PC-3 (cell line): ENCODE data around the gene TEX2. TPM values are rescaled to one million over a fixed set of nuclear protein-coding genes. Genes with fewer than 3 reads are reported as not detected.

Source experiments
- ATAC-seq: fragments of 200-7000 bp; cut with Tn5 transposase; 2 replicates; pipeline ENCODE4 v1.9.1; 2020; ENCODE audit warnings: mild to moderate bottlenecking, moderate library complexity
- BruUV-seq: library from RNA; stranded (reverse); fragments of 400-500 nt; replicated peaks from 2 replicates; lab custom pipeline; 2021; lab: Mats Ljungman, UMichigan
- CTCF ChIA-PET: fragments of 300-600 bp; sonication (Branson Sonifier 250); formaldehyde crosslinking; loops from one replicate; lab custom pipeline; 2022; ENCODE audit warnings: antibody characterized with exemption; lab: Charles Lee
- POLR2A ChIA-PET: fragments of 300-600 bp; sonication (Branson Sonifier 250); formaldehyde crosslinking; loops from one replicate; lab custom pipeline; 2022; ENCODE audit warnings: antibody characterized with exemption; ENCODE audit not compliant: unreplicated experiment; lab: Charles Lee
- DNase-seq: peaks from one replicate; pipeline ENCODE4 v3.0.0-alpha.2; 2015
- H2AFZ ChIP-seq: fragments of 300-600 bp; sonication (generic); 2 replicates; pipeline ENCODE4 v1.6.0; 2016; ENCODE audit warnings: antibody characterized with exemption, low read length
- H3F3A ChIP-seq: fragments of 300-600 bp; sonication (generic); one replicate; pipeline ENCODE4 v1.6.0; 2017; ENCODE audit warnings: antibody characterized with exemption, low read length, control low read depth, mild to moderate bottlenecking; ENCODE audit not compliant: unreplicated experiment
- H3K27ac ChIP-seq: fragments of 300-600 bp; sonication (generic); 2 replicates; pipeline ENCODE4 v1.5.1; 2016; ENCODE audit warnings: mild to moderate bottlenecking, low read length
- H3K27me3 ChIP-seq: fragments of 300-600 bp; sonication (generic); 2 replicates; pipeline ENCODE4 v1.6.1; 2016; ENCODE audit warnings: low read length, mixed read lengths
- H3K36me3 ChIP-seq: fragments of 300-600 bp; sonication (generic); 2 replicates; pipeline ENCODE4 v1.6.1; 2016; ENCODE audit warnings: low read depth, mixed run types, low read length, mixed read lengths
- H3K4me1 ChIP-seq: fragments of 300-600 bp; sonication (generic); 2 replicates; pipeline ENCODE4 v1.5.1; 2016; ENCODE audit warnings: low read length; ENCODE audit not compliant: insufficient read depth
- H3K4me2 ChIP-seq: fragments of 300-600 bp; sonication (generic); 2 replicates; pipeline ENCODE4 v1.6.0; 2016; ENCODE audit warnings: low read length
- H3K4me3 ChIP-seq: fragments of 300-600 bp; sonication (generic); 2 replicates; pipeline ENCODE4 v1.5.1; 2016; ENCODE audit warnings: mild to moderate bottlenecking, low read length, mixed read lengths
- H3K79me2 ChIP-seq: fragments of 300-600 bp; sonication (generic); 2 replicates; pipeline ENCODE4 v1.6.1; 2017; ENCODE audit warnings: low read length, mixed read lengths
- H3K9ac ChIP-seq: fragments of 300-600 bp; sonication (generic); 2 replicates; pipeline ENCODE4 v1.6.0; 2016; ENCODE audit warnings: mild to moderate bottlenecking, low read length
- H3K9me2 ChIP-seq: fragments of 300-600 bp; sonication (generic); replicated peaks from 2 replicates; pipeline ENCODE4 v1.6.1; 2016; ENCODE audit warnings: mixed run types, low read length, mixed read lengths
- H3K9me3 ChIP-seq: fragments of 300-600 bp; sonication (generic); 2 replicates; pipeline ENCODE4 v1.6.1; 2016; ENCODE audit warnings: low read length, mixed read lengths
- H4K20me1 ChIP-seq: fragments of 300-600 bp; sonication (generic); 2 replicates; pipeline ENCODE4 v1.6.1; 2016; ENCODE audit warnings: low read length, mixed read lengths
- EZH2 ChIP-seq: fragments of 300-600 bp; sonication (generic); IDR thresholded peaks from one replicate; pipeline ENCODE4 v1.6.1; 2017; ENCODE audit warnings: antibody characterized with exemption, mild to moderate bottlenecking, low read length; ENCODE audit not compliant: unreplicated experiment
- EZH2phosphoT487 ChIP-seq: fragments of 300-600 bp; sonication (generic); IDR thresholded peaks from 2 replicates; pipeline ENCODE4 v1.6.1; 2018; ENCODE audit warnings: mild to moderate bottlenecking, antibody characterized with exemption, low read length, borderline replicate concordance
- intact Hi-C: fragments of 100-400 bp; cut with micrococcal nuclease; formaldehyde crosslinking; loops from 2 replicates; pipeline ENCODE4 v1.9.0; 2023
- total RNA-seq: library from RNA; depleted of rRNA; stranded (reverse); fragments of >200 nt; gene quantifications from 2 replicates; pipeline ENCODE4 v1.2.3, GENCODE V29; 2014
- TF ChIP-seq, protein P1 (sequence below): fragments of 300-600 bp; sonication (generic); conservative IDR thresholded peaks from 2 replicates; pipeline ENCODE4 v1.5.1; 2017; ENCODE audit warnings: antibody characterized with exemption, low read depth, mild to moderate bottlenecking, low read length

TEX2 gene
- total RNA-seq, 1 experiment from 2014 or later: 44.2 TPM

DNA sequence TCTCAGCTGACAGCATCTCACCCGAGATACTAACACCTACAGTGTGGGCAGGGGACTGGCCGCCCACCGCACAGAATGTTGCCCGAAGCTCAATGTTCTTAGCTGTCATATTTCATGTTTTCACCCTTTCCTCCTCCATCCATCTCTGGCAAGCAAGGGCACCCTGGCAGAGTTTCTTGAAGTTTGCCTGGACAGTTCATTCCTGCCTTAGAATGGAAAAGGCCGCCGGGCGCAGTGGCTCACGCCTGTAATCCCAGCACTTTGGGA is 37.6 kb upstream of the TEX2 start:
- H3F3A ChIP-seq: no peaks in the 10 kb centered on the region
- H3K79me2 ChIP-seq: no peaks in the 10 kb centered on the region
- no peak overlapping the region for H3K27ac ChIP-seq
- H3K4me3 ChIP-seq: no peak overlapping the region
- no peaks in the 10 kb centered on the region for H3K9me2 ChIP-seq
- H3K4me1 ChIP-seq: peaks cover 6% of the 10 kb centered on the region
- no peaks in the 10 kb centered on the region for H3K9me3 ChIP-seq
- TF ChIP-seq EZH2phosphoT487 (no peak), EZH2 (no peak)
- TF ChIP-seq, protein P1, sequence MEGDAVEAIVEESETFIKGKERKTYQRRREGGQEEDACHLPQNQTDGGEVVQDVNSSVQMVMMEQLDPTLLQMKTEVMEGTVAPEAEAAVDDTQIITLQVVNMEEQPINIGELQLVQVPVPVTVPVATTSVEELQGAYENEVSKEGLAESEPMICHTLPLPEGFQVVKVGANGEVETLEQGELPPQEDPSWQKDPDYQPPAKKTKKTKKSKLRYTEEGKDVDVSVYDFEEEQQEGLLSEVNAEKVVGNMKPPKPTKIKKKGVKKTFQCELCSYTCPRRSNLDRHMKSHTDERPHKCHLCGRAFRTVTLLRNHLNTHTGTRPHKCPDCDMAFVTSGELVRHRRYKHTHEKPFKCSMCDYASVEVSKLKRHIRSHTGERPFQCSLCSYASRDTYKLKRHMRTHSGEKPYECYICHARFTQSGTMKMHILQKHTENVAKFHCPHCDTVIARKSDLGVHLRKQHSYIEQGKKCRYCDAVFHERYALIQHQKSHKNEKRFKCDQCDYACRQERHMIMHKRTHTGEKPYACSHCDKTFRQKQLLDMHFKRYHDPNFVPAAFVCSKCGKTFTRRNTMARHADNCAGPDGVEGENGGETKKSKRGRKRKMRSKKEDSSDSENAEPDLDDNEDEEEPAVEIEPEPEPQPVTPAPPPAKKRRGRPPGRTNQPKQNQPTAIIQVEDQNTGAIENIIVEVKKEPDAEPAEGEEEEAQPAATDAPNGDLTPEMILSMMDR: no peak
- ChIA-PET CTCF (interaction anchor here (0.5 kb wide), 2 partner anchors 18 to 272 kb away, joined by 3 to 5 read pairs; no protein-coding TSS in a partner anchor), POLR2A (no interaction called here)
- DNase-seq (no peak), ATAC-seq (no peak)
- intact Hi-C loops: no loop called here
- no TSS peak for BruUV-seq
- H4K20me1 ChIP-seq: no peaks in the 10 kb centered on the region
- no peaks in the 10 kb centered on the region for H3K27me3 ChIP-seq
- no peak overlapping the region for H3K9ac ChIP-seq
- no peaks in the 10 kb centered on the region for H3K36me3 ChIP-seq
- no peak overlapping the region for H3K4me2 ChIP-seq
- peak overlapping the region; percentile 39; the same call in 1 of the 2 replicates for H2AFZ ChIP-seq

DNA sequence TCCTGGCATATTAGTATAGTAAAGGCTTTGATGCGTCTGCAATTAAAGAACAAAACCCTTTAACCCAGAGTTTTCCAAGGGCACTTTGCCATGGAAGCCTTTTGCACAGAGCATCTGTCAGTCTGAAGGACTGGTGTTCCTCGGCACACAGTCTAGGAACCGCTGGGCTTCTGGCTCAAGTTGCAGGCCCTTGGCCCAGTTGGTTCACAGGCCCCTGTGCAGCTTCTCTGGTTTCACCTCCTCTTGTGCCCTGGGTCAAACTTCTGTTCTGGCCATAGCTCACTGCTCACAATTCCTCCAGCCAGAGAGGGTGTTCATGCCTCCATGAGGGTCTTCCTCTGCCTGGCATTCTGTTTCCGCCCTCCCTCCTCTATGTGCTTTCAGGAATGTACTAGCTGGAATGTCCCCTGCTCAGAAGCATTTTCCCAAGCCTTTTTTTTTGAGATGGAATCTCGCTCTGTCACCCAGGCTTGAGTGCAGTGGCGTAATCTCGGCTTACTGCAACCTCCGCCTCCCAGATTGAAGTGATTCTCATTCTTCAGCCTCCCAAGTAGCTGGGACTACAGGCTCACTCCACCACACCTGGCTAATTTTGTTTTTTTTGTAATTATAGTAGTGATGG is 34.5 kb upstream of the TEX2 start:
- DNase-seq: no peak
- peaks cover 4% of the 10 kb centered on the region for H3K4me1 ChIP-seq

DNA sequence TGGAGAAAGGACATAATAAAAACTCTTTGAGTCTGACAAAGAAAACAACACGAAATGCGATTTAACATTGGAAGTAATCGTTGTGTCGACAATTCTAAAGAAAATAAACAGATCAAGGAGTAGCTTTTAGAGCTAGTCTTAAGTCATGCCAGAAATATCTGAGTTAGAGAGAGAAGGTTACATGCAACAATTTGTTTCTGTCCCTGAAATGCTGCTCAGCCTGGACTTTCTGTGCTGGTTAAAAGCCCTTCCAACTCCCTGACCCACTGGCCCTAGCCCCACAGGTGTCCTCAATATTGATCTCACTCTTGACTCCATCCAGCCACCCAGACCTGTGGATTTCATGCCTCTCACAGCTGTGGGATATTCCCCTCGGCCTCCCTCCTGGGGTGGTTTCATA is 33.2 kb upstream of the TEX2 start:
- H3K79me2 ChIP-seq: no peaks in the 10 kb centered on the region
- no TSS peak for BruUV-seq
- ChIA-PET POLR2A (no interaction called here), CTCF (no interaction called here)
- no peak for TF ChIP-seq EZH2
- no peak for TF ChIP-seq EZH2phosphoT487
- TF ChIP-seq, protein P1: no peak
- intact Hi-C loops: no loop called here
- no peak overlapping the region for H3K9ac ChIP-seq
- H4K20me1 ChIP-seq: no peaks in the 10 kb centered on the region
- no peaks in the 10 kb centered on the region for H3K27me3 ChIP-seq
- no peak overlapping the region for H3K4me3 ChIP-seq
- no peak overlapping the region for H3K4me2 ChIP-seq
- no peaks in the 10 kb centered on the region for H3K9me2 ChIP-seq
- no peaks in the 10 kb centered on the region for H3K4me1 ChIP-seq
- no peaks in the 10 kb centered on the region for H3F3A ChIP-seq
- DNase-seq (no peak), ATAC-seq (no peak)
- peaks cover 6% of the 10 kb centered on the region; the same call in 1 of the 2 replicates for H3K9me3 ChIP-seq
- no peaks in the 10 kb centered on the region for H3K36me3 ChIP-seq
- no peak overlapping the region for H3K27ac ChIP-seq
- no peak overlapping the region for H2AFZ ChIP-seq

More for the DNA sequence above, 34.5 kb upstream of the TEX2 start:
- ChIA-PET POLR2A (no interaction called here), CTCF (no interaction called here)
- Histone ChIP-seq H3K79me2 (no peaks in the 10 kb centered on the region), H3F3A (no peaks in the 10 kb centered on the region), H3K4me3 (no peak overlapping the region), H3K36me3 (no peaks in the 10 kb centered on the region), H3K27ac (no peak overlapping the region), H2AFZ (no peak overlapping the region), H3K27me3 (no peaks in the 10 kb centered on the region), H3K4me2 (no peak overlapping the region), H3K9me2 (no peaks in the 10 kb centered on the region), H3K9ac (no peak overlapping the region), H4K20me1 (no peaks in the 10 kb centered on the region), H3K9me3 (no peaks in the 10 kb centered on the region)
- ATAC-seq: no peak
- TF ChIP-seq EZH2phosphoT487 (no peak), EZH2 (no peak)
- TF ChIP-seq, protein P1: no peak
- no TSS peak for BruUV-seq
- intact Hi-C loops: no loop called here
